Ishikawa (cell line): Measurements from ENCODE around the gene PNPLA6.

Experiments used
- CEBPB ChIP-seq: IDR thresholded peaks from 2 replicates; pipeline ENCODE4 v1.6.1; 2012
- FOXM1 ChIP-seq: IDR thresholded peaks from 2 replicates; pipeline ENCODE4 v1.6.1; 2012; ENCODE audit warnings: low read depth, borderline replicate concordance
- NFIC ChIP-seq: IDR thresholded peaks from 2 replicates; pipeline ENCODE4 v1.6.1; 2012
- RAD21 ChIP-seq: IDR thresholded peaks from 2 replicates; pipeline ENCODE4 v1.6.1; 2012; ENCODE audit warnings: low read depth
- REST ChIP-seq: IDR thresholded peaks from 2 replicates; pipeline ENCODE4 v1.6.1; 2012; ENCODE audit warnings: low read depth, mild to moderate bottlenecking
- TAF1 ChIP-seq: IDR thresholded peaks from 2 replicates; pipeline ENCODE4 v1.6.1; 2012; ENCODE audit warnings: low read depth, mild to moderate bottlenecking
- YY1 ChIP-seq: IDR thresholded peaks from 2 replicates; pipeline ENCODE4 v1.6.1; 2012; ENCODE audit warnings: low read depth
- TF ChIP-seq, protein P1 (sequence below): IDR thresholded peaks from 2 replicates; pipeline ENCODE4 v1.6.1; 2012

- TF ChIP-seq REST, result no peak
- TF ChIP-seq, protein P1, sequence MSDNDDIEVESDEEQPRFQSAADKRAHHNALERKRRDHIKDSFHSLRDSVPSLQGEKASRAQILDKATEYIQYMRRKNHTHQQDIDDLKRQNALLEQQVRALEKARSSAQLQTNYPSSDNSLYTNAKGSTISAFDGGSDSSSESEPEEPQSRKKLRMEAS, result no peak
- no peak for TF ChIP-seq CEBPB
- TF ChIP-seq FOXM1, result no peak
- no peak for TF ChIP-seq TAF1
- TF ChIP-seq YY1, result no peak
- no peak for TF ChIP-seq RAD21
- TF ChIP-seq NFIC, result no peak
These were observed 54.7 kb downstream of the PNPLA6 start for GRCh38 chr19:7590256-7590655.
